HL-60 (cell line): ENCODE measurements around the gene GAK.

Source experiments
- GABPA ChIP-seq: IDR thresholded peaks from 2 replicates; pipeline ENCODE4 v1.6.1; 2012; ENCODE audit warnings: low read depth
- POLR2AphosphoS5 ChIP-seq: IDR thresholded peaks from 2 replicates; pipeline ENCODE4 v1.6.1; 2012; ENCODE audit warnings: low read depth
- SPI1 ChIP-seq: IDR thresholded peaks from 2 replicates; pipeline ENCODE4 v1.6.1; 2012; ENCODE audit warnings: low read depth, mild to moderate bottlenecking, borderline replicate concordance
- TF ChIP-seq, protein P1 (sequence below): IDR thresholded peaks from one replicate; pipeline ENCODE4 v1.5.1; 2011; ENCODE audit warnings: low read length, control low read depth, inconsistent platforms; ENCODE audit not compliant: insufficient read depth
- TF ChIP-seq, protein P2 (sequence below): IDR thresholded peaks from 2 replicates; pipeline ENCODE4 v1.6.1; 2012; ENCODE audit warnings: low read depth; ENCODE audit not compliant: insufficient replicate concordance

DNA sequence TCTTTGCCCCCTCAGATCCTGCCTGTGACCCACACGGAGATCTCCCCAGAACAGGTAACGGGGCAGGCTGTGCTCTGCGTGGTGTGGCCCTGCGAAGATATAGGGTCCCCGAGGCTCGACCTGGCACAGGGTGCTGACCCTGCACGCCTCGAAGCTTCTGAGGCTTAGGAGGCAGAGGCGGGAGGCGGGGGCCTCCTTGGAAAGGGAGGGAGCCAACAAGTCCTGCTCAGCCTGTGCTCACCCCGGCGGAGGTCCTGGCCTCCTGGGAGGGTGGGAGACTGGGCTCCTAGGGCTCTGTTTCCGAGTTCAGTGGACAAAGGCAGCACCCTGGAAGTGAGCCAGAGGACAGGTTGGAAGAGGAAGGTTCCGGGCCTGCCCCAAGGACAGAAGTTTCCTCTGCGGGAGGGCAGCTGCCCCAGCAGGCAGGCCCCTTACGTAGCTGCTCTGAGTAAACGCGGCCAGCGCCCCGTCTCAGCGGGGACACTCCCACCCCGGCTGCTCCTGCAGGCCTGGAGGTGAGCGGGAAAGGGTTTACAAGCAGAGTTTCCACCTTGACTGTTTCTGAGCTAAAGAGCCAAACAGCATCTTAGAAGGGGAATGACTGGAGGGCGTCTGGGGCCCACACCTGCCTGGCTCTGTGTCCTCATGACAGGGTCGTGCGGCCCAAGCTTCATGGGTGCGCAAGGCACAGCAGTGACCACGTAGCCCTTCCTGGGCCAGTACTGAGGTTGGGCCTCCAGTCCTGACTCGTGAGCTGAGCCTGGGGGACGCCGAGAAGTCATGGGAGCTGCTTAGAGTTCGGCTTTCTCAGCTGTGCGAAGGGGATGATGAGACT is 16.2 kb upstream of the GAK start:
- TF ChIP-seq, protein P1, sequence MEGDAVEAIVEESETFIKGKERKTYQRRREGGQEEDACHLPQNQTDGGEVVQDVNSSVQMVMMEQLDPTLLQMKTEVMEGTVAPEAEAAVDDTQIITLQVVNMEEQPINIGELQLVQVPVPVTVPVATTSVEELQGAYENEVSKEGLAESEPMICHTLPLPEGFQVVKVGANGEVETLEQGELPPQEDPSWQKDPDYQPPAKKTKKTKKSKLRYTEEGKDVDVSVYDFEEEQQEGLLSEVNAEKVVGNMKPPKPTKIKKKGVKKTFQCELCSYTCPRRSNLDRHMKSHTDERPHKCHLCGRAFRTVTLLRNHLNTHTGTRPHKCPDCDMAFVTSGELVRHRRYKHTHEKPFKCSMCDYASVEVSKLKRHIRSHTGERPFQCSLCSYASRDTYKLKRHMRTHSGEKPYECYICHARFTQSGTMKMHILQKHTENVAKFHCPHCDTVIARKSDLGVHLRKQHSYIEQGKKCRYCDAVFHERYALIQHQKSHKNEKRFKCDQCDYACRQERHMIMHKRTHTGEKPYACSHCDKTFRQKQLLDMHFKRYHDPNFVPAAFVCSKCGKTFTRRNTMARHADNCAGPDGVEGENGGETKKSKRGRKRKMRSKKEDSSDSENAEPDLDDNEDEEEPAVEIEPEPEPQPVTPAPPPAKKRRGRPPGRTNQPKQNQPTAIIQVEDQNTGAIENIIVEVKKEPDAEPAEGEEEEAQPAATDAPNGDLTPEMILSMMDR = no peak
- no peak for TF ChIP-seq POLR2AphosphoS5
- TF ChIP-seq, protein P2, sequence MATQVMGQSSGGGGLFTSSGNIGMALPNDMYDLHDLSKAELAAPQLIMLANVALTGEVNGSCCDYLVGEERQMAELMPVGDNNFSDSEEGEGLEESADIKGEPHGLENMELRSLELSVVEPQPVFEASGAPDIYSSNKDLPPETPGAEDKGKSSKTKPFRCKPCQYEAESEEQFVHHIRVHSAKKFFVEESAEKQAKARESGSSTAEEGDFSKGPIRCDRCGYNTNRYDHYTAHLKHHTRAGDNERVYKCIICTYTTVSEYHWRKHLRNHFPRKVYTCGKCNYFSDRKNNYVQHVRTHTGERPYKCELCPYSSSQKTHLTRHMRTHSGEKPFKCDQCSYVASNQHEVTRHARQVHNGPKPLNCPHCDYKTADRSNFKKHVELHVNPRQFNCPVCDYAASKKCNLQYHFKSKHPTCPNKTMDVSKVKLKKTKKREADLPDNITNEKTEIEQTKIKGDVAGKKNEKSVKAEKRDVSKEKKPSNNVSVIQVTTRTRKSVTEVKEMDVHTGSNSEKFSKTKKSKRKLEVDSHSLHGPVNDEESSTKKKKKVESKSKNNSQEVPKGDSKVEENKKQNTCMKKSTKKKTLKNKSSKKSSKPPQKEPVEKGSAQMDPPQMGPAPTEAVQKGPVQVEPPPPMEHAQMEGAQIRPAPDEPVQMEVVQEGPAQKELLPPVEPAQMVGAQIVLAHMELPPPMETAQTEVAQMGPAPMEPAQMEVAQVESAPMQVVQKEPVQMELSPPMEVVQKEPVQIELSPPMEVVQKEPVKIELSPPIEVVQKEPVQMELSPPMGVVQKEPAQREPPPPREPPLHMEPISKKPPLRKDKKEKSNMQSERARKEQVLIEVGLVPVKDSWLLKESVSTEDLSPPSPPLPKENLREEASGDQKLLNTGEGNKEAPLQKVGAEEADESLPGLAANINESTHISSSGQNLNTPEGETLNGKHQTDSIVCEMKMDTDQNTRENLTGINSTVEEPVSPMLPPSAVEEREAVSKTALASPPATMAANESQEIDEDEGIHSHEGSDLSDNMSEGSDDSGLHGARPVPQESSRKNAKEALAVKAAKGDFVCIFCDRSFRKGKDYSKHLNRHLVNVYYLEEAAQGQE = no peak
- no peak for TF ChIP-seq GABPA
- TF ChIP-seq SPI1 = no peak
